GM12874 (cell line): ENCODE measurements around the gene KATNAL1.

Experiments used
- CTCF ChIP-seq: IDR thresholded peaks from 2 replicates; pipeline ENCODE4 v1.5.1; 2011; ENCODE audit warnings: low read depth, mild to moderate bottlenecking, control low read depth, low read length, moderate library complexity; ENCODE audit not compliant: insufficient read depth

The KATNAL1 gene

GRCh38 chr13:30301827-30302226, 5.5 kb downstream of the KATNAL1 start:
- no peak for TF ChIP-seq CTCF

- TF ChIP-seq CTCF, result no peak
Observed at GRCh38 chr13:30300596-30300995, 6.8 kb downstream of the KATNAL1 start.

GRCh38 chr13:30299786-30300185, 7.6 kb downstream of the KATNAL1 start:
- no peak for TF ChIP-seq CTCF

GRCh38 chr13:30295116-30295515, 12.2 kb downstream of the KATNAL1 start:
- TF ChIP-seq CTCF, result no peak

- TF ChIP-seq CTCF, result no peak
Observed at GRCh38 chr13:30294004-30294403, 13.3 kb downstream of the KATNAL1 start.

GRCh38 chr13:30292325-30292724, 15.0 kb downstream of the KATNAL1 start:
- TF ChIP-seq CTCF, result no peak

- no peak for TF ChIP-seq CTCF
Observed at GRCh38 chr13:30290812-30291436, 16.4 kb downstream of the KATNAL1 start.
